SK-N-SH (cell line): ENCODE data around the gene CHRNB1. TPM values are rescaled to one million over a fixed set of nuclear protein-coding genes. Genes with fewer than 3 reads are reported as not detected.

Experiments
- CTCF ChIA-PET: fragments of 300-600, 350-600 bp; formaldehyde crosslinking; extraction: SDS; loops from one replicate; lab custom pipeline; 2021; lab: Yijun Ruan, JAX
- POLR2A ChIA-PET: fragments of 350-600 bp; sonication (Branson Sonifier 250); formaldehyde crosslinking; extraction: SDS; loops from one replicate; lab custom pipeline; 2020; ENCODE audit warnings: antibody characterized with exemption, inconsistent platforms; lab: Yijun Ruan, JAX
- DNase-seq: peaks from one replicate; pipeline ENCODE4 v3.0.0; 2012
- H2AFZ ChIP-seq: fragments of 200-600 bp; sonication (generic); 2 replicates; pipeline ENCODE4 v1.8.1; 2016; ENCODE audit warnings: antibody characterized with exemption, mild to moderate bottlenecking, low read depth
- H3F3A ChIP-seq: fragments of 200-600 bp; sonication (generic); replicated peaks from 2 replicates; pipeline ENCODE3; 2016; ENCODE audit warnings: antibody characterized with exemption, mild to moderate bottlenecking; ENCODE audit not compliant: insufficient read depth
- H3K27ac ChIP-seq, 2 experiments: fragments of 200-500 bp in 1 of 2; fragments of 200-600 bp in 1 of 2; sonication (Bioruptor generic) in 1 of 2; sonication (generic), shearing (Covaris generic) in 1 of 2; 2 replicates each; pipeline versions ENCODE4 v1.5.1 to v1.6.1; 2014 to 2016; ENCODE audit warnings: low read depth in 2 of 2, inconsistent platforms in 1 of 2, low read length in 1 of 2, mild to moderate bottlenecking in 1 of 2, mixed read lengths in 1 of 2
- H3K27me3 ChIP-seq: fragments of 200-600 bp; sonication (generic), shearing (Covaris generic); 2 replicates; pipeline ENCODE4 v1.6.1; 2016; ENCODE audit warnings: mixed run types; ENCODE audit not compliant: insufficient read depth
- H3K36me3 ChIP-seq, 2 experiments: fragments of 200-500 bp in 1 of 2; fragments of 200-600 bp in 1 of 2; sonication (Bioruptor generic) in 1 of 2; sonication (generic) in 1 of 2; replicated peaks in 1 of 2; 2 replicates each; pipeline versions ENCODE3 to v1.5.1; 2014 to 2016; ENCODE audit warnings: low read length in 1 of 2, mild to moderate bottlenecking in 1 of 2; ENCODE audit not compliant: insufficient read depth in 2 of 2, control insufficient read depth in 1 of 2
- H3K4me1 ChIP-seq, 2 experiments: fragments of 200-500 bp in 1 of 2; fragments of 200-600 bp in 1 of 2; sonication (Bioruptor generic) in 1 of 2; sonication (generic), shearing (Covaris generic) in 1 of 2; 2 replicates each; pipeline versions ENCODE4 v1.5.1 to v1.6.1; 2014 to 2016; ENCODE audit warnings: low read depth in 1 of 2, low read length in 1 of 2, mixed run types in 1 of 2; ENCODE audit not compliant: insufficient read depth in 2 of 2, control insufficient read depth in 1 of 2
- H3K4me2 ChIP-seq: fragments of 200-600 bp; sonication (generic), shearing (Covaris generic); 2 replicates; pipeline ENCODE4 v1.6.1; 2017; ENCODE audit warnings: mixed run types
- H3K4me3 ChIP-seq, 2 experiments: fragments of 200-500 bp in 1 of 2; fragments of 200-600 bp in 1 of 2; sonication (Bioruptor generic) in 1 of 2; sonication (generic), shearing (Covaris generic) in 1 of 2; 2 replicates each; pipeline versions ENCODE4 v1.5.1 to v1.8.1; 2014 to 2016; ENCODE audit warnings: low read depth in 2 of 2, inconsistent platforms in 1 of 2, low read length in 1 of 2, mild to moderate bottlenecking in 1 of 2, mixed read lengths in 1 of 2, moderate library complexity in 1 of 2
- H3K79me2 ChIP-seq: fragments of 200-600 bp; sonication (generic); 2 replicates; pipeline ENCODE4 v1.8.1; 2017; ENCODE audit warnings: mild to moderate bottlenecking; ENCODE audit not compliant: insufficient read depth
- H3K9ac ChIP-seq: fragments of 200-600 bp; sonication (generic); 2 replicates; pipeline ENCODE4 v1.6.1; 2017; ENCODE audit warnings: mixed run types
- H3K9me2 ChIP-seq: fragments of 200-600 bp; sonication (generic); 2 replicates; pipeline ENCODE4 v1.6.1; 2017; ENCODE audit warnings: mixed run types
- H3K9me3 ChIP-seq: fragments of 200-600 bp; sonication (generic); 2 replicates; pipeline ENCODE4 v1.6.1; 2017; ENCODE audit warnings: mixed run types, mild to moderate bottlenecking, moderate library complexity
- H4K20me1 ChIP-seq: fragments of 200-600 bp; sonication (generic); 2 replicates; pipeline ENCODE4 v1.6.1; 2017; ENCODE audit warnings: mild to moderate bottlenecking, mixed run types; ENCODE audit not compliant: insufficient read depth
- ELF1 ChIP-seq: IDR thresholded peaks from 2 replicates; pipeline ENCODE4 v1.4.0; 2012
- EP300 ChIP-seq, 2 experiments: IDR thresholded peaks; 2 replicates each; pipeline versions ENCODE4 v1.4.0 to v1.6.1; 2012; ENCODE audit warnings: borderline replicate concordance in 1 of 2, low read depth in 1 of 2, low read length in 1 of 2
- FOSL2 ChIP-seq: IDR thresholded peaks from 2 replicates; pipeline ENCODE4 v1.4.0; 2012; ENCODE audit warnings: low read depth, mild to moderate bottlenecking, moderate library complexity, borderline replicate concordance
- FOXJ3 ChIP-seq: sonication (generic); formaldehyde crosslinking; IDR thresholded peaks from 2 replicates; pipeline ENCODE4 v1.5.1; 2020; ENCODE audit warnings: mild to moderate bottlenecking, missing genetic modification reagents
- GATA2 ChIP-seq: sonication (generic); formaldehyde crosslinking; IDR thresholded peaks from 2 replicates; pipeline ENCODE4 v1.5.0; 2020; ENCODE audit warnings: mild to moderate bottlenecking, missing genetic modification reagents
- IRF3 ChIP-seq: fragments of 150-350 bp; IDR thresholded peaks from 2 replicates; pipeline ENCODE4 v1.6.1; 2016; ENCODE audit warnings: mild to moderate bottlenecking, low read depth, low read length
- MAX ChIP-seq: IDR thresholded peaks from 2 replicates; pipeline ENCODE4 v1.4.0; 2012; ENCODE audit warnings: low read depth
- MEF2A ChIP-seq: IDR thresholded peaks from 2 replicates; pipeline ENCODE4 v1.4.0; 2012; ENCODE audit warnings: low read depth, borderline replicate concordance
- MXI1 ChIP-seq: IDR thresholded peaks from 2 replicates; pipeline ENCODE4 v1.6.1; 2012; ENCODE audit warnings: mild to moderate bottlenecking, low read depth, low read length, improper control_type of control experiment
- NRF1 ChIP-seq: IDR thresholded peaks from 2 replicates; pipeline ENCODE4 v1.6.1; 2012; ENCODE audit warnings: low read depth, mild to moderate bottlenecking, low read length
- POLR2AphosphoS5 ChIP-seq: IDR thresholded peaks from 2 replicates; pipeline ENCODE4 v1.6.1; 2012; ENCODE audit warnings: low read depth, low read length
- SIN3A ChIP-seq: IDR thresholded peaks from 2 replicates; pipeline ENCODE4 v1.6.1; 2012; ENCODE audit warnings: low read depth, mild to moderate bottlenecking, low read length, moderate library complexity, borderline replicate concordance
- SMC3 ChIP-seq: IDR thresholded peaks from 2 replicates; pipeline ENCODE4 v1.6.1; 2012; ENCODE audit warnings: low read depth, low read length, improper control_type of control experiment
- TCF12 ChIP-seq: IDR thresholded peaks from 2 replicates; pipeline ENCODE4 v1.4.0; 2012
- ZBTB33 ChIP-seq: IDR thresholded peaks from 2 replicates; pipeline ENCODE4 v1.4.0; 2012; ENCODE audit warnings: low read depth, borderline replicate concordance
- WGBS: methylation state at CpG from one replicate; pipeline ENCODE4 v1.1.6; 2017; ENCODE audit warnings: low lambda C conversion rate; 5-methylcytosine and 5-hydroxymethylcytosine counted together
- polyA plus RNA-seq, 3 experiments: library from polyadenylated mRNA; depleted of rRNA; stranded (reverse); fragments of >200 nt; gene quantifications; 2 replicates each; pipeline ENCODE4 v1.2.3, GENCODE V29; 2012

CHRNB1 gene
- polyA plus RNA-seq, 1 of the 3 experiments (the other 2 are of a cell fraction), result 26.8 TPM

- TF ChIP-seq IRF3, result no peak
- TF ChIP-seq, all 33 proteins: peak for 0
Observed at GRCh38 chr17:7465597-7466275, 20.9 kb downstream of the CHRNB1 start (continued).

GRCh38 chr17:7466318-7466638 is 21.4 kb downstream of the CHRNB1 start:
- CTCF ChIA-PET, result interaction anchor here (1.2 to 1.5 kb wide), 2 partner anchors 94 to 111 kb away, joined by 3 to 4 read pairs; no protein-coding TSS in a partner anchor
- POLR2A ChIA-PET, result no interaction called here
- no peaks in the 10 kb centered on the region for H3K9me2 ChIP-seq
- peaks cover 4 to 26% of the 10 kb centered on the region in 2 experiments for H3K36me3 ChIP-seq
- H4K20me1 ChIP-seq, result 0 out of 2 replicates have a peak, but pooled peaks cover 7% of the 10 kb centered on the region
- H3K79me2 ChIP-seq, result peaks cover 52% of the 10 kb centered on the region
- H3K4me2 ChIP-seq, result no peak overlapping the region
- no peak overlapping the region for H3K4me3 ChIP-seq
- no peaks in the 10 kb centered on the region for H3K9me3 ChIP-seq
- DNase-seq, result no peak
- no peaks in the 10 kb centered on the region for H3K27me3 ChIP-seq
- H3F3A ChIP-seq, result peaks cover 7% of the 10 kb centered on the region
- H2AFZ ChIP-seq, result no peak overlapping the region
- H3K4me1 ChIP-seq, result peaks cover 4 to 12% of the 10 kb centered on the region in 2 experiments; a peak in 1 of 4 replicates
- TF ChIP-seq FOXJ3 (CRISPR knock-in tag) (no peak), ZBTB33 (no peak), MAX (no peak), GATA2 (CRISPR knock-in tag) (no peak), ELF1 (no peak), FOSL2 (no peak), TCF12 (no peak), POLR2AphosphoS5 (no peak), EP300 (IDR thresholded peaks at IDR 0.05; ENCODE audit: borderline replicate concordance in 1 of 2, low read depth in 1 of 2, low read length in 1 of 2) (no peak), SMC3 (no peak), MEF2A (no peak), SIN3A (no peak), MXI1 (no peak), NRF1 (no peak)
- H3K9ac ChIP-seq, result no peak overlapping the region
- 0 out of 4 replicates have a peak overlapping the region, but pooled peaks of 1 of the 2 experiments have one; percentile 22 for H3K27ac ChIP-seq
- 94% methylated on average over 9 of the region's 9 CpGs for WGBS
